ENCODE data around the gene NR2F1. TPM values are rescaled to one million over a fixed set of nuclear protein-coding genes. Genes with fewer than 3 reads are reported as not detected.

Gene NR2F1
- total and polyA plus RNA-seq, 2 donors (not counting 3 experiments of a cell fraction or from before 2014, with no cell fraction given), result 21.5 to 38.7 TPM

- Histone ChIP-seq H3K9ac (replicated peaks; ENCODE audit: extremely low read depth, insufficient read depth, low read length) (no peak overlapping the region), H3K4me2 (ENCODE audit: insufficient read depth, low read length) (no peak overlapping the region), H3K36me3 (ENCODE audit: control insufficient read depth in 2 of 2, extremely low read depth in 1 of 2, insufficient read depth in 2 of 2, low read length in 2 of 2) (no peaks in the 10 kb centered on the region), H4K20me1 (replicated peaks; ENCODE audit: control insufficient read depth, extremely low read depth, insufficient read depth, low read length) (no peaks in the 10 kb centered on the region), H3K27me3 (ENCODE audit: control insufficient read depth in 2 of 2, insufficient read depth in 2 of 2, low read length in 2 of 2) (no peaks in the 10 kb centered on the region), H3K9me3 (replicated peaks; ENCODE audit: control insufficient read depth, insufficient read depth, low read length) (no peaks in the 10 kb centered on the region), H3K9me1 (replicated peaks; ENCODE audit: control insufficient read depth, extremely low read depth, insufficient read depth, low read length) (no peaks in the 10 kb centered on the region), H3K79me2 (ENCODE audit: control insufficient read depth, insufficient read depth, low read length) (no peaks in the 10 kb centered on the region), H2AFZ (ENCODE audit: low read depth, low read length) (no peak overlapping the region), H3K4me3 (replicated peaks in 1 of 3; ENCODE audit: insufficient read depth in 1 of 3, low read depth in 1 of 3, low read length in 3 of 3) (no peak overlapping the region), H3K27ac (ENCODE audit: insufficient read depth, low read depth, low read length) (no peak overlapping the region), H3K4me1 (ENCODE audit: control insufficient read depth, extremely low read depth, insufficient read depth, low read length) (no peaks in the 10 kb centered on the region)
- dilution Hi-C loops (cut with MboI; ENCODE audit: extremely low pct_ligation_motif_present, low sequenced_read_pairs) (no loop called here), intact Hi-C loops (cut with micrococcal nuclease) (no loop called here)
- no TSS peak for BruUV-seq (replicated peaks)
- ChIA-PET CTCF (no interaction called here), POLR2A (no interaction called here)
- FAIRE-seq (no peak), DNase-seq (ENCODE audit: low read depth, low spot score) (no peak)
- no peak for TF ChIP-seq GATA2 (IDR thresholded peaks at IDR 0.05; ENCODE audit: insufficient read depth, insufficient read length, low read depth, low read length)
- TF ChIP-seq EZH2 (IDR thresholded peaks at IDR 0.05; ENCODE audit: borderline replicate concordance, low read depth, low read length, severe bottlenecking), result no peak
- TF ChIP-seq, protein P1, sequence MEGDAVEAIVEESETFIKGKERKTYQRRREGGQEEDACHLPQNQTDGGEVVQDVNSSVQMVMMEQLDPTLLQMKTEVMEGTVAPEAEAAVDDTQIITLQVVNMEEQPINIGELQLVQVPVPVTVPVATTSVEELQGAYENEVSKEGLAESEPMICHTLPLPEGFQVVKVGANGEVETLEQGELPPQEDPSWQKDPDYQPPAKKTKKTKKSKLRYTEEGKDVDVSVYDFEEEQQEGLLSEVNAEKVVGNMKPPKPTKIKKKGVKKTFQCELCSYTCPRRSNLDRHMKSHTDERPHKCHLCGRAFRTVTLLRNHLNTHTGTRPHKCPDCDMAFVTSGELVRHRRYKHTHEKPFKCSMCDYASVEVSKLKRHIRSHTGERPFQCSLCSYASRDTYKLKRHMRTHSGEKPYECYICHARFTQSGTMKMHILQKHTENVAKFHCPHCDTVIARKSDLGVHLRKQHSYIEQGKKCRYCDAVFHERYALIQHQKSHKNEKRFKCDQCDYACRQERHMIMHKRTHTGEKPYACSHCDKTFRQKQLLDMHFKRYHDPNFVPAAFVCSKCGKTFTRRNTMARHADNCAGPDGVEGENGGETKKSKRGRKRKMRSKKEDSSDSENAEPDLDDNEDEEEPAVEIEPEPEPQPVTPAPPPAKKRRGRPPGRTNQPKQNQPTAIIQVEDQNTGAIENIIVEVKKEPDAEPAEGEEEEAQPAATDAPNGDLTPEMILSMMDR (IDR thresholded peaks at IDR 0.05; ENCODE audit: extremely low read depth in 1 of 2, insufficient read depth in 1 of 2, low read depth in 1 of 2, low read length in 2 of 2), result no peak
- no peak for TF ChIP-seq POLR2A (IDR thresholded peaks at IDR 0.05; ENCODE audit: low read depth, low read length)
- no peak for TF ChIP-seq POLR2AphosphoS5 (IDR thresholded peaks at IDR 0.05; ENCODE audit: insufficient read depth, low read depth, low read length)
- no peak for TF ChIP-seq JUN (IDR thresholded peaks at IDR 0.05; ENCODE audit: borderline replicate concordance, insufficient read depth, insufficient read length, low read depth)
- no peak for TF ChIP-seq MAX (IDR thresholded peaks at IDR 0.05; ENCODE audit: insufficient read depth, insufficient read length)
- no peak for TF ChIP-seq FOS (IDR thresholded peaks at IDR 0.05; ENCODE audit: borderline replicate concordance, insufficient read depth, low read length)
- TF ChIP-seq MYC (IDR thresholded peaks at IDR 0.05; ENCODE audit: low read depth, low read length), result no peak
These were observed 25.9 kb upstream of the NR2F1 start for GRCh38 chr5:93557021-93557604.
